H9 (cell line): ENCODE data around the gene ARHGAP9. TPM values are rescaled to one million over a fixed set of nuclear protein-coding genes. Genes with fewer than 3 reads are reported as not detected.

Source experiments
- DNase-seq: peaks from one replicate; pipeline ENCODE4 v3.0.0-alpha.2; 2017
- H2AFZ ChIP-seq: one replicate; pipeline ENCODE4 v1.6.1; 2013; ENCODE audit warnings: mild to moderate bottlenecking, low read length, control low read depth, moderate library complexity
- H2AK5ac ChIP-seq: 2 replicates; pipeline ENCODE4 v1.6.1; 2013; ENCODE audit warnings: low read length, control low read depth, mixed read lengths; ENCODE audit not compliant: insufficient read length
- H2BK120ac ChIP-seq: one replicate; pipeline ENCODE4 v1.6.1; 2013; ENCODE audit warnings: low read depth, mild to moderate bottlenecking, low read length, control low read depth, inconsistent platforms; ENCODE audit not compliant: poor library complexity, severe bottlenecking
- H2BK12ac ChIP-seq: 2 replicates; pipeline ENCODE4 v1.6.1; 2013; ENCODE audit warnings: low read length, control low read depth, mixed read lengths, low read depth; ENCODE audit not compliant: insufficient read length
- H2BK15ac ChIP-seq: 2 replicates; pipeline ENCODE4 v1.6.1; 2013; ENCODE audit warnings: low read depth, low read length, control low read depth
- H2BK20ac ChIP-seq: one replicate; pipeline ENCODE4 v1.6.1; 2013; ENCODE audit warnings: low read depth, mild to moderate bottlenecking, low read length, control low read depth, inconsistent platforms; ENCODE audit not compliant: poor library complexity, severe bottlenecking
- H2BK5ac ChIP-seq: 2 replicates; pipeline ENCODE4 v1.6.1; 2013; ENCODE audit warnings: low read length, control low read depth, mixed read lengths; ENCODE audit not compliant: insufficient read length
- H3K14ac ChIP-seq: 2 replicates; pipeline ENCODE4 v1.6.1; 2013; ENCODE audit warnings: low read length, control low read depth; ENCODE audit not compliant: insufficient read depth
- H3K18ac ChIP-seq: 2 replicates; pipeline ENCODE4 v1.6.1; 2013; ENCODE audit warnings: low read depth, mild to moderate bottlenecking, mixed read lengths, low read length, control low read depth; ENCODE audit not compliant: insufficient read length
- H3K23ac ChIP-seq: 2 replicates; pipeline ENCODE4 v1.6.1; 2013; ENCODE audit warnings: low read length, control low read depth, mixed read lengths, low read depth; ENCODE audit not compliant: insufficient read length
- H3K23me2 ChIP-seq: 2 replicates; pipeline ENCODE4 v1.6.1; 2013; ENCODE audit warnings: low read depth, mild to moderate bottlenecking, mixed read lengths, low read length, control low read depth; ENCODE audit not compliant: insufficient read length, poor library complexity, severe bottlenecking
- H3K27ac ChIP-seq: 2 replicates; pipeline ENCODE4 v1.5.1; 2013; ENCODE audit warnings: low read length, control low read depth, mixed read lengths, low read depth; ENCODE audit not compliant: insufficient read length
- H3K27me3 ChIP-seq: 2 replicates; pipeline ENCODE4 v1.6.1; 2013; ENCODE audit warnings: low read length, control low read depth, inconsistent platforms; ENCODE audit not compliant: insufficient read depth
- H3K4ac ChIP-seq: 2 replicates; pipeline ENCODE4 v1.6.1; 2013; ENCODE audit warnings: low read depth, mild to moderate bottlenecking, control low read depth, inconsistent platforms, low read length, moderate library complexity
- H3K4me1 ChIP-seq: 2 replicates; pipeline ENCODE4 v1.6.1; 2013; ENCODE audit warnings: low read length, control low read depth, inconsistent platforms; ENCODE audit not compliant: insufficient read depth
- H3K4me2 ChIP-seq: 2 replicates; pipeline ENCODE4 v1.6.1; 2013; ENCODE audit warnings: low read length, control low read depth, mixed read lengths; ENCODE audit not compliant: insufficient read length, insufficient read depth
- H3K56ac ChIP-seq: 2 replicates; pipeline ENCODE4 v1.6.1; 2013; ENCODE audit warnings: low read depth, mild to moderate bottlenecking, mixed read lengths, low read length, control low read depth; ENCODE audit not compliant: insufficient read length
- H3K79me1 ChIP-seq: 2 replicates; pipeline ENCODE4 v1.6.1; 2013; ENCODE audit warnings: low read depth, mild to moderate bottlenecking, moderate library complexity, low read length, control low read depth, inconsistent platforms; ENCODE audit not compliant: insufficient read depth, poor library complexity, severe bottlenecking
- H3K79me2 ChIP-seq: 2 replicates; pipeline ENCODE4 v1.6.1; 2013; ENCODE audit warnings: low read length, control low read depth, inconsistent platforms; ENCODE audit not compliant: insufficient read depth
- H3K9ac ChIP-seq: 2 replicates; pipeline ENCODE4 v1.6.1; 2013; ENCODE audit warnings: low read length, control low read depth, mixed read lengths; ENCODE audit not compliant: insufficient read length; ENCODE audit errors: extremely low read depth
- H3K9me3 ChIP-seq: one replicate; pipeline ENCODE4 v1.6.1; 2013; ENCODE audit warnings: low read depth, low read length, inconsistent platforms; ENCODE audit not compliant: control insufficient read depth
- H3T11ph ChIP-seq: one replicate; pipeline ENCODE4 v1.6.1; 2013; ENCODE audit warnings: mild to moderate bottlenecking, low read length, control low read depth, inconsistent platforms
- H4K20me1 ChIP-seq: one replicate; pipeline ENCODE4 v1.6.1; 2013; ENCODE audit not compliant: control insufficient read depth, insufficient read length, insufficient read depth
- H4K5ac ChIP-seq: 2 replicates; pipeline ENCODE4 v1.6.1; 2013; ENCODE audit warnings: low read depth, mild to moderate bottlenecking, mixed read lengths, low read length, control low read depth; ENCODE audit not compliant: insufficient read length
- H4K8ac ChIP-seq: replicated peaks from 2 replicates; pipeline ENCODE4 v1.6.1; 2013; ENCODE audit warnings: low read length, control low read depth, mixed read lengths, low read depth; ENCODE audit not compliant: insufficient read length
- H4K91ac ChIP-seq: 2 replicates; pipeline ENCODE4 v1.6.1; 2013; ENCODE audit warnings: low read depth, mild to moderate bottlenecking, moderate library complexity, mixed read lengths, low read length, control low read depth; ENCODE audit not compliant: insufficient read length
- H3K27ac Mint-ChIP-seq, 3 experiments: 2 replicates in 2 of 3; 3 replicates in 1 of 3; pipeline ENCODE4 v1.8.0; 2020 to 2021; ENCODE audit warnings: mixed read lengths in 3 of 3, mild to moderate bottlenecking in 1 of 3, moderate library complexity in 1 of 3
- H3K27me3 Mint-ChIP-seq: 2 replicates; pipeline ENCODE4 v1.8.0; 2021; ENCODE audit warnings: low read depth, mild to moderate bottlenecking, moderate library complexity, mixed read lengths
- H3K36me3 Mint-ChIP-seq, 3 experiments: 2 replicates in 2 of 3; 3 replicates in 1 of 3; pipeline ENCODE4 v1.8.0; 2020 to 2021; ENCODE audit warnings: low read depth in 3 of 3, mixed read lengths in 3 of 3; ENCODE audit not compliant: insufficient read depth in 1 of 3
- H3K4me1 Mint-ChIP-seq, 2 experiments: 2 replicates each; pipeline ENCODE4 v1.8.0; 2020; ENCODE audit warnings: mixed read lengths in 2 of 2
- H3K4me3 Mint-ChIP-seq, 2 experiments: 2 replicates in 1 of 2; 3 replicates in 1 of 2; pipeline ENCODE4 v1.8.0; 2020 to 2021; ENCODE audit warnings: mild to moderate bottlenecking in 2 of 2, mixed read lengths in 2 of 2, moderate library complexity in 1 of 2
- H3K9me3 Mint-ChIP-seq, 2 experiments: 2 replicates in 1 of 2; 3 replicates in 1 of 2; pipeline ENCODE4 v1.8.0; 2020; ENCODE audit warnings: mild to moderate bottlenecking in 2 of 2, mixed read lengths in 2 of 2, moderate library complexity in 1 of 2
- CTCF ChIP-seq: fragments of 200-600 bp; sonication (generic); conservative IDR thresholded peaks from 3 replicates; pipeline ENCODE4 v1.8.0; 2021; ENCODE audit warnings: antibody characterized with exemption, mild to moderate bottlenecking
- WGBS: extraction: QIAGEN DNeasy Blood & Tissue Kit; methylation state at CpG from one replicate; pipeline ENCODE4 v1.1.7; 2013; ENCODE audit warnings: missing lambda C conversion rate, low lambda C conversion rate, mixed read lengths; ENCODE audit not compliant: insufficient read length; ENCODE audit errors: extremely low coverage; 5-methylcytosine and 5-hydroxymethylcytosine counted together
- total RNA-seq: library from RNA; stranded (reverse); gene quantifications from 2 replicates; pipeline ENCODE4 v1.2.1, GENCODE V29; 2021

Gene ARHGAP9
- total RNA-seq, 1 experiment from 2014 or later = 3.7 TPM

- peak overlapping the region in 2 of 3 experiments; percentile 15 to 17; a peak in 1 of 7 replicates for H3K27ac Mint-ChIP-seq
- no peak overlapping the region for H3K27ac ChIP-seq
- peaks cover 34% of the 10 kb centered on the region for H3K27me3 Mint-ChIP-seq
- H2BK12ac ChIP-seq = no peak overlapping the region
- no peaks in the 10 kb centered on the region for H3K79me2 ChIP-seq
- no peaks in the 10 kb centered on the region for H3K79me1 ChIP-seq
- no peak overlapping the region for H2BK120ac ChIP-seq
- no peak overlapping the region for H2AK5ac ChIP-seq
- no peak overlapping the region for H4K8ac ChIP-seq
- WGBS = no CpG with 5 or more reads among the region's 1 CpG
- H4K5ac ChIP-seq = no peak overlapping the region
- no peak overlapping the region for H3K4me3 Mint-ChIP-seq
- no peak overlapping the region for H3K4ac ChIP-seq
- no peak overlapping the region for H2BK20ac ChIP-seq
- DNase-seq = no peak
- no peak overlapping the region for H3T11ph ChIP-seq
- no peaks in the 10 kb centered on the region for H3K23me2 ChIP-seq
- no peak overlapping the region for H2BK5ac ChIP-seq
- H3K4me2 ChIP-seq = no peak overlapping the region
- no peak overlapping the region for H2AFZ ChIP-seq
- H3K9ac ChIP-seq = no peak overlapping the region
- H3K18ac ChIP-seq = no peak overlapping the region
- H4K20me1 ChIP-seq = peaks cover 3% of the 10 kb centered on the region
- no peaks in the 10 kb centered on the region; a peak in 1 of 7 replicates for H3K36me3 Mint-ChIP-seq
- no peaks in the 10 kb centered on the region for H3K9me3 ChIP-seq
- H3K14ac ChIP-seq = no peak overlapping the region
- TF ChIP-seq CTCF = no peak
- no peak overlapping the region for H3K56ac ChIP-seq
- H3K4me1 ChIP-seq = peaks cover 3% of the 10 kb centered on the region; the same call in 1 of the 2 replicates
- H3K9me3 Mint-ChIP-seq = no peaks in the 10 kb centered on the region
- no peak overlapping the region for H3K23ac ChIP-seq
- peaks cover 23 to 27% of the 10 kb centered on the region in 2 experiments for H3K4me1 Mint-ChIP-seq
- peaks cover 6% of the 10 kb centered on the region; the same call in 1 of the 2 replicates for H3K27me3 ChIP-seq
- no peak overlapping the region for H4K91ac ChIP-seq
- no peak overlapping the region for H2BK15ac ChIP-seq
These were observed 2.0 kb upstream of the ARHGAP9 start for GRCh38 chr12:57481671-57482070.
